GM12874 (cell line): ENCODE measurements around the gene SP2.

ENCODE experiments used
- TF ChIP-seq, protein P1 (sequence below): IDR thresholded peaks from 2 replicates; pipeline ENCODE4 v1.5.1; 2011; ENCODE audit warnings: low read depth, mild to moderate bottlenecking, control low read depth, low read length, moderate library complexity; ENCODE audit not compliant: insufficient read depth

Gene SP2

DNA sequence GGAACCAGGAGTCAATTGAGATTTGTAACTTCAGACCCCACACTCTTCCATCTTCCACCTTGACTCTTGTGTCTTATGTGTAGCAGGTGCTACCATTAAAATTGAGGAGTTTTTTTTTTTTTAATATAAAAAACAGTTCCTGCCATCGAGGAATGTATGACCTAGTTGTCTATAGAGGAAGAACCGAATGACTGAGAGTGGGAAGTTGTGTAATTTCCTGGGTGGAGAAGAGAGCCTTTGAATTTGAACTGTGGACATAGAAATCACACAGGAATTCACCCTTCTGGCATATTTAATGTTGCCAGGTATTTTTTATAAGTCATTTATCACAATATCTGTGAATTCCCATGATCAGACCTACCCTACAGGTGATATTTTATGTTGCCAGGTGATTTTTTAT lies 22.0 kb downstream of the SP2 start:
- TF ChIP-seq, protein P1, sequence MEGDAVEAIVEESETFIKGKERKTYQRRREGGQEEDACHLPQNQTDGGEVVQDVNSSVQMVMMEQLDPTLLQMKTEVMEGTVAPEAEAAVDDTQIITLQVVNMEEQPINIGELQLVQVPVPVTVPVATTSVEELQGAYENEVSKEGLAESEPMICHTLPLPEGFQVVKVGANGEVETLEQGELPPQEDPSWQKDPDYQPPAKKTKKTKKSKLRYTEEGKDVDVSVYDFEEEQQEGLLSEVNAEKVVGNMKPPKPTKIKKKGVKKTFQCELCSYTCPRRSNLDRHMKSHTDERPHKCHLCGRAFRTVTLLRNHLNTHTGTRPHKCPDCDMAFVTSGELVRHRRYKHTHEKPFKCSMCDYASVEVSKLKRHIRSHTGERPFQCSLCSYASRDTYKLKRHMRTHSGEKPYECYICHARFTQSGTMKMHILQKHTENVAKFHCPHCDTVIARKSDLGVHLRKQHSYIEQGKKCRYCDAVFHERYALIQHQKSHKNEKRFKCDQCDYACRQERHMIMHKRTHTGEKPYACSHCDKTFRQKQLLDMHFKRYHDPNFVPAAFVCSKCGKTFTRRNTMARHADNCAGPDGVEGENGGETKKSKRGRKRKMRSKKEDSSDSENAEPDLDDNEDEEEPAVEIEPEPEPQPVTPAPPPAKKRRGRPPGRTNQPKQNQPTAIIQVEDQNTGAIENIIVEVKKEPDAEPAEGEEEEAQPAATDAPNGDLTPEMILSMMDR: no peak

DNA sequence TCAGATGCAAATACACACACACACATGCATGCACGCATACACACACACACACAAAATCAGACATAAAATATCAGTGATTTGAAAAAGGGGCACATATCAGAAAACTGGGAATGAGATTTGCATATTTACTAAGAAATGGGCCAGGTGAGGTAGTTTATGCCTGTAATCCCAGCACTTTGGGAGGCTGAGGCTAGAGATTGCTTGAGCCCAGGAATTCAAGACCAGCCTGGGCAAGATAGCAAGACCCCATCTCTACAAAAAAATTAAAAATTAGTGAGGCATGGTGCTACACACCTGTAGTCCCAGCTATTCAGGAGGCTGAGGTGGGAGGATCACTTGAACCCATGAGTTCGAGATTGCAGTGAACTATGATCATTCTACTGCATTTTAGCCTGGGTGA lies 23.0 kb downstream of the SP2 start:
- TF ChIP-seq, protein P1: no peak

DNA sequence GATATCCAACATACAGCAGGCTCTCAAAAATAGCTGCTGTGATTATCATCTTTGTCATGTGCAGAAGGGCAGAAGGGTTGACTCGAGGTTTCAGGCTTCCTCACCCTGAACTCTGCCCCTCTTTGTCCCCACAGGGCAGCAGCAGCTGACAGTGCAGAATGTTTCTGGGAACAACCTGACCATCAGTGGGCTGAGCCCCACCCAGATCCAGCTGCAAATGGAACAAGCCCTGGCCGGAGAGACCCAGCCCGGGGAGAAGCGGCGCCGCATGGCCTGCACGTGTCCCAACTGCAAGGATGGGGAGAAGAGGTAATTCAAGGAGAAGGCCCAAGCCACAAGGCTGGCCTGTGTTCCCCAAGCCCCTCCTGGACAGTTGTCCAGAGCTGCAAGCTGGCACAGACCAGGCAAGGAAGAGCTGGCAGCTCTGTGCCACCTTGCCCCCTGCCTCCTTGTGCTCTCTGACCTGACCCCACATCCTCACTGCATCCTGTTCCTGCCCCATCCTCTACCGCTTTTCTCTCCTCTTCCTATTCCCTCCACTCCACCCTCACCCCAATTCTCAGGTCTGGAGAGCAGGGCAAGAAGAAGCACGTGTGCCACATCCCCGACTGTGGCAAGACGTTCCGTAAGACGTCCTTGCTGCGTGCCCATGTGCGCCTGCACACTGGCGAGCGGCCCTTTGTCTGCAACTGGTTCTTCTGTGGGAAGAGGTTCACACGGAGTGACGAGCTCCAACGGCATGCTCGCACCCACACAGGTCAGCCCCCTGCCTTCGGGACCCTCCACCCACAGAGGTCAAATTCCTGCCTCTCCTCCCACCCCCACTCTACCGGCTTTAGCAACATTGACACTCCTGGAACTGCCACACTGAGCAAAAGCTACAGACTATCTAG lies 29.0 kb downstream of the SP2 start:
- TF ChIP-seq, protein P1: no peak

DNA sequence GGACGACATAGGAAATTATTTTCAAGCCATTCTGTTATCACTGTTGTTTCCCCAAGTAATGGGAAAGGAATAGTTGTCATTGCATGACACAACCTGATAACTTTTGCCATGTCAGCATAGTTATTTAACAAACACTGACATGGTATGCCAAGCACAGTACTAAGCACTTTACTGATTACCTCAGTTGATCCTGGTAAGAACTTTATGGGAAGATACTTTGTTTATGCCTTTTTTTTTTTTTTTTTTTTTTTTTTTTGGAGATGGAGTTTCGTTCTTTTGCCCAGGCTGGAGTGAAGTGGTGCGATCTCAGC lies 29.6 kb downstream of the SP2 start:
- TF ChIP-seq, protein P1: no peak

DNA sequence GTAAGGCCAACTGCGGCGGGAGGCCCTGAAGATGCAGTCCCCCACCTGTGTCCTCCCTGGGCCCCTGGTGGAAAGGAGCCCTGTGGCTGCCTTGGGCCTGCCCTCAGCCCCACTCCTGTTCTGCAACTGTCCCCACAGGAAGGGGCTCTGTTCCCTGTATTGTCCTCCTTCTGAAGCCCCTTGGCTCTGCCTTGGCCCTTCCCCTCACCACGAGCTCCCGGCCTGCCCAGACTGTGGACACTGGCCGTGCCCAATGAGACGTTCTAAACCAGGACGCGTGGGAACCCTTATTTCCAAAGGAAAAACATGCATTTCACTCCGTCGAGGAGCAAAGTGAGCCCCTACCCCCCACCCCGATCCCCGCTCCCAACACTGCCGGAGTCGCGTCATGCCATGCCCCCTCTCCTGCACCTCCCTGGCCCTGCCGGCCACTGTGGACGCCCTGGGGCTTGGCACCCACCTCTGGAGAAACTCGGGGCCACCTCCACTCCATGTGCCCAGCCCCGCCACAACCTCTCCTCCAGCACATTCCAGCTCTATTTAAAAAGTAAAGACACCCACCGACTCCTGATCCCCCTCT lies 31.9 kb downstream of the SP2 start:
- TF ChIP-seq, protein P1: no peak

DNA sequence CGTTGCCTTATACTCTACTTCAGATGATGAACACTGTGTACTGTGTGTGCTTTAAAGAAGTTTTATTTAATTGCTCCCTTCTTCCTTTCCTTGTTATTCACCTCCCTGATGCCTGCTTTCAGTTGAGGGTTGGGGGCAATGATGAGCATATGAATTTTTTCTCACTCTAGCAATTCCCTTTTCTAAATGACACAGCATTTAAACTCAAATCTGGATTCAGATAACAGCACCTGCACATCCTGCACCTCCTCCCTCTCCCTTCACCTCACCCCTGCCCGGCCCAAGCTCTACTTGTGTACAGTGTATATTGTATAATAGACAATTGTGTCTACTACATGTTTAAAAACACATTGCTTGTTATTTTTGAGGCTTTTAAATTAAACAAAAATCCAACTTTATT lies 32.4 kb downstream of the SP2 start:
- TF ChIP-seq, protein P1: no peak

DNA sequence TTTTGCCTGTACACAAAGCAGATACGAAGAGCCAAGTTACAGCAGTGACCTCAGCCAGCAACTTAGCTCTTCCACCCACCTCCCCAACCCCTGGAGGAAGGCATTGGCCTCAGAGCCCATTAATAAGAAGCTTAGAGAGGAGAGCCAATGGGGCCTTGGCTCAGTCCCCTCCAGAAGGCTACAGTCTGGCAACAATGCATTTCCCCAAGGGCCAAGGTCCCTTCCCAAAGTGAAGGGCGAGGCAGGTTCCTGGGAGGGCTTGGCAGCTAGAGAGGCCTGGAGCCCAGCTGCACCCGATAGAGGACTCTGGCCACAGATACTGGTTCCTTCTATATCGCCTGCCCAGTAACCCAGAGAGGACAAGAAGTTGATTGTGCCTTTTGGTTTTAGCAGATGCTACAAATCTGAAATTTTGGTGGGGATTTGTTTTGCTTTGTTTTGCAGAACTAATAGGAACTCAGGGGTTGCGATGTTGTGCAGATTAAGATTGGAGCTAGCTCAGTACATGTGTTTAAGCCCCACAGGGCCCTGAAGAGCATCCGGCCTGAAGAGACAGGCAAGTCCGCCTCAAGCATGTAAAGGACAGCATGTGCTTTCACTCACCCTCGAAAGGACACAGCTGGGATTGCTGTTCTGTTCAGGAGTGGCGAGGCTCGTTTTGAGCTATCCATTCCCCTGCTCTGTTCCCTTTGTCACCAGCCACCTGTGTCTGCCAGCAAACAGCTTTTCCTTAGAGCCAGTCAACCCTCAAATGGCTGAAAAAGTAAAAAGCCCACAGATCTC lies 33.4 kb downstream of the SP2 start:
- TF ChIP-seq, protein P1: no peak
